DOHH2 (cell line): ENCODE measurements around the gene NGLY1.
A peak's percentile ranks its signal among the peaks of the same experiment; 100 is the strongest.

ENCODE experiments used
- H3F3A ChIP-seq: fragments of 200-600 bp; sonication (generic), shearing (Covaris generic); 2 replicates; pipeline ENCODE4 v1.6.0; 2016; ENCODE audit warnings: antibody characterized with exemption, mild to moderate bottlenecking; ENCODE audit not compliant: control insufficient read depth, insufficient read depth
- H3K27ac ChIP-seq: fragments of 200-600 bp; sonication (generic); 2 replicates; pipeline ENCODE4 v1.5.1; 2014; ENCODE audit warnings: low read depth, mild to moderate bottlenecking, low read length, moderate library complexity
- H3K27me3 ChIP-seq: fragments of 200-600 bp; sonication (generic); 2 replicates; pipeline ENCODE4 v1.6.1; 2014; ENCODE audit warnings: mild to moderate bottlenecking, low read length, mixed read lengths; ENCODE audit not compliant: control insufficient read depth
- H3K36me3 ChIP-seq: fragments of 200-600 bp; sonication (generic); 2 replicates; pipeline ENCODE4 v1.6.1; 2014; ENCODE audit warnings: mild to moderate bottlenecking, low read length, moderate library complexity, mixed read lengths; ENCODE audit not compliant: control insufficient read depth
- H3K4me1 ChIP-seq: fragments of 200-600 bp; sonication (generic); 2 replicates; pipeline ENCODE4 v1.6.1; 2014; ENCODE audit warnings: mild to moderate bottlenecking, low read length, mixed read lengths; ENCODE audit not compliant: control insufficient read depth
- H3K4me2 ChIP-seq: fragments of 200-600 bp; sonication (generic); 2 replicates; pipeline ENCODE4 v1.6.0; 2014; ENCODE audit warnings: mild to moderate bottlenecking, low read length, moderate library complexity
- H3K4me3 ChIP-seq: fragments of 200-600 bp; sonication (generic); 2 replicates; pipeline ENCODE4 v1.5.1; 2014; ENCODE audit warnings: mild to moderate bottlenecking, low read length, mixed read lengths
- H3K79me2 ChIP-seq: fragments of 200-600 bp; sonication (generic); 2 replicates; pipeline ENCODE4 v1.6.1; 2014; ENCODE audit warnings: mild to moderate bottlenecking, low read length, mixed read lengths; ENCODE audit not compliant: control insufficient read depth
- H3K9me2 ChIP-seq: fragments of 200-600 bp; sonication (generic); replicated peaks from 2 replicates; pipeline ENCODE4 v1.6.1; 2014; ENCODE audit warnings: mild to moderate bottlenecking, low read length, mixed read lengths; ENCODE audit not compliant: control insufficient read depth
- H3K9me3 ChIP-seq: fragments of 200-600 bp; sonication (generic); 2 replicates; pipeline ENCODE4 v1.6.1; 2014; ENCODE audit warnings: antibody characterized with exemption, low read length, mixed read lengths; ENCODE audit not compliant: control insufficient read depth, insufficient read depth
- H4K20me1 ChIP-seq: fragments of 200-600 bp; sonication (generic); 2 replicates; pipeline ENCODE4 v1.6.0; 2014; ENCODE audit warnings: low read depth, mild to moderate bottlenecking, antibody characterized with exemption, low read length, moderate library complexity; ENCODE audit not compliant: control insufficient read depth, insufficient read depth
- EZH2phosphoT487 ChIP-seq: fragments of 200-600 bp; sonication (generic); IDR thresholded peaks from 2 replicates; pipeline ENCODE4 v1.6.1; 2017; ENCODE audit warnings: borderline replicate concordance, mild to moderate bottlenecking, antibody characterized with exemption, low read length, moderate library complexity, mixed read lengths
- TF ChIP-seq, protein P1 (sequence below): fragments of 200-600 bp; sonication (generic); IDR thresholded peaks from one replicate; pipeline ENCODE4 v1.5.1; 2014; ENCODE audit warnings: antibody characterized with exemption, mild to moderate bottlenecking, low read depth, low read length; ENCODE audit not compliant: poor library complexity, severe bottlenecking

The NGLY1 gene

DNA sequence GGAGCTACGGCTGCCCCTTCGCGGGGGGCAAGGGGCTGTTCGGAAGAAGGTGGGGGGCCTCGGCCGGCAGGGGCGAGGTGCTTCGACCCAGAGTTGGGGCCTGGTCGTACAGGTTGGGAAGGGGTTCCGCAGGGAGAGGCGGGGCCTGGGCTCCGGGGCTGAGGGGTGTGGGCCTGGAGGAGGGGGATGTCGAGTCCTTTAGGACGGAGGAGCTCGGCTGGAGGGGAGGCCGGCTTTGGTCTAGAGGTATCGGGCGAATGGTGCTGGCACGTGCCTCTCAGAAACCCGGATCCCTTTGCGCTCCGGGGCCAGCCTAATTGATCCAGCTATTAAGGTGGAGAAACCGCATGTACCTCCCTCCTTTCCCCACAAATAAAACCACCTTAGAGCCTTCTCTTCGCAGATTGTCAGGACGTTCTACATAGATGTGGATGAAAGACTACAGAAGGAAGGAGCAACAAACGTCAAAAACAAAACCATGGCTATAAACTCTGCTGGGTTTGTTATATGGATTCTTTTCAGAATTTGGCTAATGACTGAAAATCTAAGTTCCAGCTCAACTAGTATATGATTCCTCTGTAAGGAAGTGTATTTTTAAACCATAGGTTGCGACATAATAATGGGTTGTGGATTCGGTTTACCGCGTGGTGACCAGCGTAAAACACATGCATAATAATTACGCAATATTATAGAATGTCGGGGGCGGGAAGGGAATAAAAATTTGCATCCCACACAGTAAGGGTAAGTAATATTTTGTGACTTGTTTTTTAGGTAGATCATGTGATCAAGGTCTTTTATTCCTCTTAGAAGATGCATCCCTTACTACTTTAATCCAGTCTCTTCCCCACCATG, 644 bp upstream of the NGLY1 start:
- H3K27ac ChIP-seq = peak overlapping the region; percentile 46

GRCh38 chr3:25782636-25782937, 656 bp downstream of the NGLY1 start:
- H3K9me2 ChIP-seq = no peaks in the 10 kb centered on the region
- H3K79me2 ChIP-seq = peaks cover 56% of the 10 kb centered on the region
- H4K20me1 ChIP-seq = peaks cover 7% of the 10 kb centered on the region; the same call in 1 of the 2 replicates
- no peaks in the 10 kb centered on the region for H3K27me3 ChIP-seq
- TF ChIP-seq EZH2phosphoT487 = no peak
- TF ChIP-seq, protein P1, sequence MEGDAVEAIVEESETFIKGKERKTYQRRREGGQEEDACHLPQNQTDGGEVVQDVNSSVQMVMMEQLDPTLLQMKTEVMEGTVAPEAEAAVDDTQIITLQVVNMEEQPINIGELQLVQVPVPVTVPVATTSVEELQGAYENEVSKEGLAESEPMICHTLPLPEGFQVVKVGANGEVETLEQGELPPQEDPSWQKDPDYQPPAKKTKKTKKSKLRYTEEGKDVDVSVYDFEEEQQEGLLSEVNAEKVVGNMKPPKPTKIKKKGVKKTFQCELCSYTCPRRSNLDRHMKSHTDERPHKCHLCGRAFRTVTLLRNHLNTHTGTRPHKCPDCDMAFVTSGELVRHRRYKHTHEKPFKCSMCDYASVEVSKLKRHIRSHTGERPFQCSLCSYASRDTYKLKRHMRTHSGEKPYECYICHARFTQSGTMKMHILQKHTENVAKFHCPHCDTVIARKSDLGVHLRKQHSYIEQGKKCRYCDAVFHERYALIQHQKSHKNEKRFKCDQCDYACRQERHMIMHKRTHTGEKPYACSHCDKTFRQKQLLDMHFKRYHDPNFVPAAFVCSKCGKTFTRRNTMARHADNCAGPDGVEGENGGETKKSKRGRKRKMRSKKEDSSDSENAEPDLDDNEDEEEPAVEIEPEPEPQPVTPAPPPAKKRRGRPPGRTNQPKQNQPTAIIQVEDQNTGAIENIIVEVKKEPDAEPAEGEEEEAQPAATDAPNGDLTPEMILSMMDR = no peak
- peak overlapping the region; percentile 84 for H3K27ac ChIP-seq
- H3K4me2 ChIP-seq = peak overlapping the region; percentile 86
- H3K4me1 ChIP-seq = peaks cover 39% of the 10 kb centered on the region
- 0 out of 2 replicates have a peak, but pooled peaks cover 4% of the 10 kb centered on the region for H3F3A ChIP-seq
- peak overlapping the region; percentile 78 for H3K4me3 ChIP-seq
- peaks cover 39% of the 10 kb centered on the region for H3K36me3 ChIP-seq
- H3K9me3 ChIP-seq = no peaks in the 10 kb centered on the region

More for the DNA sequence above, 644 bp upstream of the NGLY1 start:
- TF ChIP-seq, protein P1 = no peak
- TF ChIP-seq EZH2phosphoT487 = no peak
- Histone ChIP-seq H4K20me1 (peaks cover 7% of the 10 kb centered on the region; the same call in 1 of the 2 replicates), H3K9me2 (no peaks in the 10 kb centered on the region), H3K4me1 (peaks cover 52% of the 10 kb centered on the region), H3K9me3 (no peaks in the 10 kb centered on the region), H3K4me2 (peak overlapping the region; percentile 64), H3K4me3 (peak overlapping the region; percentile 85), H3K27me3 (no peaks in the 10 kb centered on the region), H3K36me3 (peaks cover 26% of the 10 kb centered on the region), H3F3A (0 out of 2 replicates have a peak, but pooled peaks cover 4% of the 10 kb centered on the region), H3K79me2 (peaks cover 54% of the 10 kb centered on the region)

- H4K20me1 ChIP-seq = peaks cover 7% of the 10 kb centered on the region; the same call in 1 of the 2 replicates
- H3K4me2 ChIP-seq = peak overlapping the region; percentile 86
- TF ChIP-seq, protein P1 = no peak
- no peak for TF ChIP-seq EZH2phosphoT487
- no peaks in the 10 kb centered on the region for H3K27me3 ChIP-seq
- H3K36me3 ChIP-seq = peaks cover 45% of the 10 kb centered on the region
- H3K9me3 ChIP-seq = no peaks in the 10 kb centered on the region
- no peaks in the 10 kb centered on the region for H3K9me2 ChIP-seq
- H3K27ac ChIP-seq = peak overlapping the region; percentile 84
- 0 out of 2 replicates have a peak, but pooled peaks cover 4% of the 10 kb centered on the region for H3F3A ChIP-seq
- H3K4me3 ChIP-seq = peak overlapping the region; percentile 78
- H3K4me1 ChIP-seq = peaks cover 34% of the 10 kb centered on the region
- peaks cover 59% of the 10 kb centered on the region for H3K79me2 ChIP-seq
Measured at GRCh38 chr3:25781758-25782594, 1.3 kb downstream of the NGLY1 start.
